Heart right ventricle (tissue), 16 donors: ENCODE data around the gene CDT1. TPM values are rescaled to one million over a fixed set of nuclear protein-coding genes. Genes with fewer than 3 reads are reported as not detected.

Experiments used
- ATAC-seq, 8 donors: fragments of 200-7000 bp; cut with Tn5 transposase; one replicate each; pipeline ENCODE4 v1.9.1; 2020; ENCODE audit warnings: mild to moderate bottlenecking in 8 of 8, moderate library complexity in 8 of 8, moderate number of reproducible peaks in 1 of 8
- DNase-seq, 2 donors: peaks; one replicate each; pipeline ENCODE4 v3.0.0-alpha.2; 2020
- H3K27ac ChIP-seq, 10 donors: fragments of 200-600 bp; sonication (generic) in 2 of 10; one replicate each; pipeline versions ENCODE4 v1.5.0 to v1.8.0; 2020 to 2022; ENCODE audit warnings: mild to moderate bottlenecking in 3 of 10
- H3K27me3 ChIP-seq, 7 donors: fragments of 200-600 bp; one replicate each; pipeline ENCODE4 v1.8.0; 2021 to 2022; ENCODE audit warnings: mild to moderate bottlenecking in 2 of 7
- H3K36me3 ChIP-seq, 9 donors: fragments of 200-600 bp; sonication (generic) in 1 of 9; one replicate each; pipeline versions ENCODE4 v1.5.0 to v1.8.0; 2020 to 2022; ENCODE audit warnings: mild to moderate bottlenecking in 2 of 9
- H3K4me1 ChIP-seq, 9 donors: fragments of 200-600 bp; sonication (generic) in 1 of 9; one replicate each; pipeline versions ENCODE4 v1.5.0 to v1.8.0; 2020 to 2022; ENCODE audit warnings: mild to moderate bottlenecking in 4 of 9
- H3K4me3 ChIP-seq, 10 donors: fragments of 200-600 bp; sonication (generic) in 2 of 10; one replicate each; pipeline versions ENCODE4 v1.5.0 to v1.8.0; 2020 to 2022; ENCODE audit warnings: mild to moderate bottlenecking in 7 of 10, moderate library complexity in 2 of 10
- H3K9me3 ChIP-seq, 11 donors: fragments of 200-600 bp in 10 of 11; sonication (generic) in 2 of 11; one replicate each; pipeline versions ENCODE4 v1.5.0 to v1.8.0; 2013 to 2022; ENCODE audit warnings: mild to moderate bottlenecking in 2 of 11, control low read depth in 1 of 11, moderate library complexity in 1 of 11
- CTCF ChIP-seq, 9 donors: fragments of 200-600 bp; sonication (generic) in 2 of 9; IDR thresholded peaks; one replicate each; pipeline versions ENCODE4 v1.5.0 to v1.8.0; 2021 to 2022; ENCODE audit warnings: antibody characterized with exemption in 9 of 9, mild to moderate bottlenecking in 5 of 9, moderate library complexity in 1 of 9
- WGBS, 2 donors: extraction: QIAGEN DNeasy Blood & Tissue Kit; methylation state at CpG; one replicate each; pipeline ENCODE4 v1.1.7; 2013; ENCODE audit warnings: inconsistent platforms in 1 of 2; 5-methylcytosine and 5-hydroxymethylcytosine counted together
- intact Hi-C, 10 donors: fragments of 100-400 bp; cut with DNase I; formaldehyde crosslinking; loops; one replicate each; pipeline versions ENCODE4 v1.11.1 to v1.14.2; 2022
- polyA plus RNA-seq, 2 donors: library from polyadenylated mRNA; stranded (reverse); fragments of 200-250 nt; gene quantifications; one replicate each; pipeline ENCODE4 v1.2.3, GENCODE V29; 2013
- total RNA-seq, 10 donors: library from RNA; stranded (reverse); fragmentation: NEBNext Ultra II Directional in 3 of 10; extraction: Animal tissue kit (Norgen Biotek cat#: 25700) in 3 of 10; gene quantifications; one replicate each; pipeline versions ENCODE4 v1.2.1 to v1.2.4, GENCODE V29; 2021 to 2023
- donor health status: Arrhythmogenic right ventricular cardiomyopathy.
- donor health status: ischemic (EF 13 %, LVEDD 7.1; RV severe dilation, severe dysfunction).
- donor health status: healthy with polysubstance abuse.
- donor health status: DM: no; HTN: yes; CAD: no.
- donor health status: DM: no; HTN: no; CAD: no.
- donor health status: ischemic (EF 25% LVEDD 6.9; RV normal size, moderate dysfunction).
- donor health status: ischemic (EF 25% LVEDD 5.7; RV mildly dilated, moderate dysfunction).
- donor health status: healthy.
- donor health status: DM: yes; HTN: yes; CAD: no.
- donor health status: Ischemic cardiomyopathy.
- donor health status: ischemic (EF 35%, LVEDD 5.7; RV mildly dilated, moderate dysfunction).
- donor health status: nonischemic (EF 11% LVEDD 7.7; RV severe dilation, severe dysfunction).
- donor health status: DM: yes; HTN: yes; CAD: no.
- donor health status: PGD.
- donor health status: ischemic (EF 29% LVEDD 5.4; RV normal size, mild dysfunction).
- donor health status: nonischemic (EF 23%, LVEDD 6.1; RV moderate dilation, normal function).

The CDT1 gene
- total and polyA plus RNA-seq, 12 donors: 0.15 to 2.6 (median 0.35) TPM

GRCh38 chr16:88762258-88762870, 41.2 kb upstream of the CDT1 start:
- H3K27ac ChIP-seq: no peak overlapping the region

GRCh38 chr16:88762941-88763340, 40.6 kb upstream of the CDT1 start:
- Histone ChIP-seq H3K27me3 (no peaks in the 10 kb centered on the region), H3K36me3 (peaks cover 0 to 19% (median 0%) of the 10 kb centered on the region in 9 donors), H3K4me1 (peaks cover 4 to 73% (median 21%) of the 10 kb centered on the region in 9 donors), H3K4me3 (no peak overlapping the region), H3K9me3 (peaks cover 0 to 11% (median 0%) of the 10 kb centered on the region in 11 donors), H3K27ac (no peak overlapping the region)
- no peak for DNase-seq
- ATAC-seq: no peak
- WGBS, 2 donors: 91 to 92% methylated on average over 10 of the region's 10 CpGs
- intact Hi-C loops: no loop called here
- TF ChIP-seq CTCF (IDR thresholded peaks at IDR 0.05): no peak

More at GRCh38 chr16:88762258-88762870, 41.2 kb upstream of the CDT1 start:
- WGBS, 2 donors: 75 to 81% methylated on average over 16 of the region's 16 CpGs
- DNase-seq (no peak), ATAC-seq (no peak)
- Histone ChIP-seq H3K4me1 (peaks cover 2 to 69% (median 15%) of the 10 kb centered on the region in 9 donors), H3K4me3 (no peak overlapping the region), H3K36me3 (peaks cover 0 to 19% (median 0%) of the 10 kb centered on the region in 9 donors), H3K9me3 (peaks cover 0 to 11% (median 0%) of the 10 kb centered on the region in 11 donors), H3K27me3 (no peaks in the 10 kb centered on the region)
- intact Hi-C loops: no loop called here
- no peak for TF ChIP-seq CTCF (IDR thresholded peaks at IDR 0.05)

- 79% methylated on average over 14 of the region's 14 CpGs for WGBS, 2 donors
- Histone ChIP-seq H3K36me3 (peaks cover 0 to 19% (median 0%) of the 10 kb centered on the region in 9 donors), H3K4me3 (no peak overlapping the region), H3K4me1 (peaks cover 10 to 73% (median 27%) of the 10 kb centered on the region in 9 donors), H3K27ac (no peak overlapping the region), H3K27me3 (no peaks in the 10 kb centered on the region), H3K9me3 (peaks cover 0 to 8% (median 0%) of the 10 kb centered on the region in 11 donors)
- no peak for TF ChIP-seq CTCF (IDR thresholded peaks at IDR 0.05)
- DNase-seq: no peak
- intact Hi-C loops: no loop called here
- no peak for ATAC-seq
Measured at GRCh38 chr16:88763502-88764053, 40.0 kb upstream of the CDT1 start.

GRCh38 chr16:88764080-88764479, 39.5 kb upstream of the CDT1 start:
- TF ChIP-seq CTCF (IDR thresholded peaks at IDR 0.05): no peak
- Histone ChIP-seq H3K4me1 (peaks cover 13 to 74% (median 32%) of the 10 kb centered on the region in 9 donors), H3K27me3 (no peaks in the 10 kb centered on the region), H3K9me3 (peaks cover 0 to 4% (median 0%) of the 10 kb centered on the region in 11 donors), H3K4me3 (no peak overlapping the region), H3K36me3 (peaks cover 0 to 19% (median 0%) of the 10 kb centered on the region in 9 donors), H3K27ac (no peak overlapping the region)
- no peak for ATAC-seq
- 95 to 96% methylated on average over 19 of the region's 19 CpGs for WGBS, 2 donors
- intact Hi-C loops: no loop called here
- no peak for DNase-seq
